Measurements from ENCODE around the gene PWWP2A.
"Not testable (repeated sequence)": the region's sequence is repeated elsewhere in the genome, so short reads cannot be mapped to it uniquely, and the experiment has no call there.

PWWP2A gene

DNA sequence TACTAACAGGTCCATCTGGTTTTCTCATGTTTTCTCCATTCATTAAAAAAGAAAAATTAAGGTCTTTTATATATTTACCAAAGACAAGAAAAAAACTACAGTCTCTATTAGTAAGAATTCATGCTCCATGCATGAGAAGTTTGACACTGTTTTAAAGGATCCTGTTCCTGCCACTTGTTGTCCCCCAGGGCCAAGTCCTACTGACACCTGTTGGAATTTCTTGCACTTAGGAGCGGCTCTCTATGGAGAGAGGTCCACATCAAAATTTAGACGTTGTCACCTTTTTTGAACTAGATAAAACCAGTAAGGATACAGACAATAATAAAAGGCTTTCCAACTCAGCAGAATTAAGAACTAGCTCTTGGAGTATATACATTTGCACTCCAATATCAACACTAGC, 42.3 kb downstream of the PWWP2A start:
- DNase-seq (ENCODE audit: low read depth): no peak

DNA sequence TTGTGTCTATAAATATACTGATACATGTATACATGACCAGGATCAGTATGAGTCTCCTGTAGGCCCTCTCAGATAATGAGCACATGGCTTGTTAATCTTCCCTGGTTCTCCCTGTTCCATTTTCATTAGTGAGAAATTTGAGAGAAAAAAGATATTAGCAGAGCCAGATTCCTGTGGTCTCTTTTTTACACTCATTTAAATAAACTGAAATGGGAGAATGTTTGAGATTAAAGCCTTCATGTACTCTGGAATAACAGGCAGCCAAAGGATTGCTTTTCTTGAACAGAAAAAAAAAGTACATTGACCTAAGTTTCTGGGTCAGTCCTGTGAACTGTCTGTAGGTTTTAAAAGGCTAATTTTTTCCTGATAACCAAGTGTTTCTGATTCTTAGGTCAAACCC, 44.2 kb downstream of the PWWP2A start:
- no peak for DNase-seq (ENCODE audit: low read depth)

DNA sequence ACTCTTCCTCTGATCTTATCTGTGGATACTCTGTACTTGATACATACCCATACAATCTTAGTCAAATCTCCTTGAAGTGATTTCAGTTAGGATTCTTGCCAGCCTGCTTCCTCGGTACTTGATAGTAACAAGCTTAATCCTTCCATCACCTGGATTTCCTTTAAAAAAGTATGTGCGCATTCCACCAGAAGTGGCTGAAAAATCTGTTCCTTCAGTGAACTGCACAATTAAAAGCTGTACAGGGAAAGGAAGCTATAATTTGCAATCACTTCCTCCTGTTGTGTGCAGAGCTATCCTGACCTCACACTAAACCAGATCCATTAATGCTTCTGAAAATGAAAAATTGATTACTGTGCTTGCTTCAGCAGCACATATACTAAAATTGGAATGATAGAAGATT, 47.3 kb downstream of the PWWP2A start:
- no peak for DNase-seq (ENCODE audit: low read depth)

DNA sequence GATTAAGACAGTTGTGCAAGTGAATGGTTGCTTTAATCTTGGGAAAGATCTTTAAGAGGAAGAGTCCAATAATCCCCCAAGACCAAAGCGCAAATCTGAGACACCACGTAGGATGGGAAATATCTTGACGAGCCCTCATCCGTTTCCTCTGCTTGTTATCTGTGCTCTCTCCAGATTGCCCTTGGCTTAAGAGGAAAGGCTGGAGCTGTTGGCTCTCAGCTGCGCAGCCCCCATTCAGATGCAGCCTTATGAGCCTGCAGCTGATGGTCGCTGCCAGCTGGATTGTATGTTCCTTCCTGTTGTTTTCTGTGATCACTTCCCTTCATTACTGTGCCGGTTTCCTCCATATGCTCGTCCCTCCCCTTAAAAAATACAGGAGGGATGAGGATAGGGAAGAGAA, 47.7 kb downstream of the PWWP2A start:
- DNase-seq (ENCODE audit: low read depth): no peak

DNA sequence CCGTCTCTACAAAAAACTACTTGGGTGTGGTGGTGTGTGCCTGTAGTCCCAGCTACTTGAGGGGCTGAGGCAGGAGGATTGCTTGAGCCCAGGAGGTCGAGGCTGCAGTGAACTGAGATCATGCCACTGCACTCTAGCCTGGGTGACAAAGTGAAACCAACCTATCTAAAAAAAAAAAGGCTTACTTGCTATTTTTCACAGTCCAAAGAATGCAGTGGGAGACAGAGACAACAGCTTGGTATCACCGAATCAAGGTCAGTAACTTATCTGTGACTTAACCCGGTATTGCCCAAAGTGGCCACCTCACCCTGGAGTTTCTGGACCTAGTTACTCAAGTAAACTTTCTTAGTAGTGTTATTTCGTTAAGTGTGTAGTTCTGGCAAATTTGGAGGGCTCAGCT, 50.1 kb downstream of the PWWP2A start:
- DNase-seq (ENCODE audit: low read depth): not testable (repeated sequence)

DNA sequence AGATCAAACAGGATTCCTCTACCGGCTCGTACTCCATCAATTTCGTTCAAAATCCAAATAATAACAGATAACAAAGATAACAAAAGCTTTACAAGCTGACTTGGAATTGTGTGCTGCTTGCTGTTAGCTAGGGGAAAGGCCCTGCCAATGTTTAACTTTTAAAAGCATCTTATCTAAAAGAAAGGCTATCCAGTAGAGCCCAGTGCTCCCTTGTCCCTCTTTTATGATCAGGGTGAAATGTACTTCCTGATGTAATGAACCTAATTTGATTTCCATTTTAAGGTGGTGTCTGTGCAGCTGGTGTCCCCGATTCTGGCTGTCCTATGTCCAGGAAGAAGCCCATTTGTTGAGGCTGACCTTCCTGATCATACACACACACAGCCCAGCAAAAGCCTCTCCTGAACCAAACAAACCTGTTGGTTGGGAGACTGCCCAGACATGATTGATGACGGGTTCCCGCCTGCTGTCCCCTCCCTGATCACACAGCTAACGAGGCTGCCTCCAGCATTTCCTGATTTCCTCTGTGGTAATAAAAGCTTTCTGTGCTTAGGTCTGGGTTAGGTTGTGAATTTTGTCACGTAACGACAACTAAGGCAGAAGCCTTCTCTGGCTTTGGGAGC, 54.1 kb downstream of the PWWP2A start:
- DNase-seq (ENCODE audit: low read depth): no peak

DNA sequence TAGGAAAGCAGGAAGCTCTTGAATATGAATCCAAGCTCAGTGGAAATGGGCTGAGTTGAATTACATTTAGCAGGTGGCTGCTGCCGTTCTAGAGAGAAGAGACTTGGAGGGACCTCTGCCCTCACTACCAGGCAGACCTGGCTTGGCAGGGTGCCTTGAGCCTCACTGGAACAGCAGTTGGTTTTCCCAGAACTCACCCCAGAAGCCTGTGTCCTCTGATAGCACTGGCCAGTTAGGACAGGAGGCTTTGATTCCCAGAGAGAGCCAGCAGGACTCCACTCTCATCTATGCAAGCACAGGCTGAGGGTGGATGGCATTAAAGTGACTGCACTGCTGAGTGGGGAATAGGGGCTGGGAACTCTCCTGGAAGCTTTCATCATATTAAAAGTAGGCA, 54.8 kb downstream of the PWWP2A start:
- DNase-seq (ENCODE audit: low read depth): no peak

DNA sequence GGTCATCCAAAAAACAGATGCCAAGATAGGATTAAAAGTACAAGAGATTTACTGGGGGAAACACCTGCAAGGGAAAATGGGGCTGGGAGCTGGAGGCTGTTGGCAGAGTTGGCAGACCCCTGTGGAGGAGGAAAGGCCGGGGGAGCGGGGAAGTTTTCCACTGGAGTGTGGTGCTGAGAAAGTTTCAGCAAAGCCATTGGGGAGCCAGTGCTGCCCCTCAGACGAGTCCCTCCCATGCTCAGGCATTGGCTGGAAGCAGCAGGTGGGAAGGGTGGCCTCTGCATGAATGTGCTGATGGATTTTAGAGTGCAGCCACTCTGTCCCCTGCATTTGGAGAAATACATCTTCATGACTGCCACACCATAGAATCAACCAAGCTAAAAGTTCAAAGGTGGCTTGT, 57.5 kb downstream of the PWWP2A start:
- DNase-seq (ENCODE audit: low read depth): no peak

DNA sequence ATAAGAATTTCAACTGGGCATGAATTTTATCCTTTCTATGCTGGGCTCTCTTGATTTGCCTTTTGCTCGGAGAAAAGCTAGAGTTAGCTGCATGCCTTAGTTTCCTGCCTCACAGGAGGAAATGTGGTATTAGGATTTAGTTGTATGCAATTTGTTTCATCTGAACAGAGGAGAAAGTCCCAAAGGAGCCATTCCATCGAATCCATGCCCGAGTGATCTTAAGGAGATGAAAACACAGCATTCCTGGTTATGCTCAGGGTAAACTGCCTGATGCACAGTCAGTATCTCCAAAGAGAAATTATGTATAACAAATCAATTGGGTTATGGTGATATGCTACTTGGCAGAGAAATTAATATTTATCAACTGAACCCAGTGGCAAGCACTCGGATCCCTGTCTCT, 59.2 kb downstream of the PWWP2A start:
- no peak for DNase-seq (ENCODE audit: low read depth)

DNA sequence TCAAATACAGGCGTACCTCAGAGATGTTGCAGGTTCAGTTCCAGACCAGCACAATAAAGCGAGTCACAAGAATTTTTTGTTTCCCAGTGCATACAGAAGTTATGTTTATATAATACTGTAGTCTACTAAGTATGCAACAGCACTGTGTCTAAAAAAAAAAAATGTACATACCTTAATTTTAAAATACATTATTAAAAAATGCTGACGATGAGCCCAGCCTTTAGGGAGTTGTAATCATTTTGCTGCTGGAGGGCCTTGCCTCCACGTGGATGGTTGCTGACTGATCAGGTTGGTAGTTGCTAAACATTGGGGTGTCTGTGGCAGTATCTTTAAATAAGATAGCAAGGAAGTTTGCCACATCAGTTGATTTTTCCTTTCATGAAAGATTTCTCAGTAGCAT, 62.0 kb downstream of the PWWP2A start:
- DNase-seq (ENCODE audit: low read depth): no peak

DNA sequence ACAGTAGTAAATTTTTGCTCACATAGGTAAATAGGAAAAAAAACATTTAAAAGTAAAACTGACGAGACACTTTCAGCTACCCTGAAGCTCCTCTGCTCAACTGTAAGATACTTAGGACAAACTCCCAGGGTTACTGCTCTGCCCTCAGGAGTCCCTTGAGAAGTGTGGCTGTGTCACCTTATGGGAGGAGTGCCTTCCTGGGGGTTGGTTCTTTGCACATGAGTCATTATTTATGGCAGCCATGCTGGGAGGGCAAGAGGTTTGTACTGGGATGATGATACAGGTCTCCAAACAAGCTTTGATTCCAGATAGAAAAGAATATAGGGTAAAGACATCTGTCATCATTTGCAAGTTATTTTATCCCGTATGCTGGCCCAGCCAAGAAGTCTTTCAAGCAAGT, 64.4 kb downstream of the PWWP2A start:
- DNase-seq (ENCODE audit: low read depth): no peak

DNA sequence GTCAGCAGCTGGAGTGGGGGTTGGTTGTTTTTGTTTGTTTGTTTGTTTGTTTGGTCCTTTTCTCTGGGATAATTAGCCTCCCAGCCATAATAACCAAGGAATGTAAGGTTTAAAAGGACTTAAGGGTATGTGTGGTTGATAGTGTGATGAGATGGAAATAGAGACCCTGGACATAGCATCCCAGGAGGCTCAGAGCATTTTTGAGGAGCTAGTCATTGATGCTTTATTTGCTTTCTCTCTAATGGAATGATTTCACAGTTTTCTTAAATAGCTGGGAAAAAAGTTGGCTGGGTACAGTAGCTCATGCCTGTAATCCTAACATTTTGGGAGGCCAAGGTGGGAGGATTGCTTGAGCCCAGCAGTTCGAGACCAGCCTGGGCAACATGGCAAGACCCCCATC, 65.2 kb downstream of the PWWP2A start:
- no peak for DNase-seq (ENCODE audit: low read depth)

DNA sequence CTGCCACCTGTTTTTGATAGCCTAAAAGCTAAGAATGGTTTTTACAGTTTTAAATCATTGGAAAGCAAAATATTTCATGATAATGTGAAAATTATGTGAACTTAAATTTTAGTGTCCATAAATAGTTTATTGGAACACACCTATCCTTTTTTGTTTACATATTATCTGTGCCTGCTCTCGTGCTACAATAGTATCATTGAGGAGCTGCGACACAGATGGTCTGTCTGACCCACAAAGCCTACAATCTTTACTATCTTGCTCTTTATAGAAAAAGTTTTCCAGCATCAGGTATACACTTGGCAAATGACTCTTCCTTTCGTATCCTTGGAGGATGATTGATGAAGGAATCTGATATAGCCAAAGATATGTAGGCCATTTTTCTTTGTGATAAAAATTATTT, 70.2 kb downstream of the PWWP2A start:
- DNase-seq (ENCODE audit: low read depth): no peak

DNA sequence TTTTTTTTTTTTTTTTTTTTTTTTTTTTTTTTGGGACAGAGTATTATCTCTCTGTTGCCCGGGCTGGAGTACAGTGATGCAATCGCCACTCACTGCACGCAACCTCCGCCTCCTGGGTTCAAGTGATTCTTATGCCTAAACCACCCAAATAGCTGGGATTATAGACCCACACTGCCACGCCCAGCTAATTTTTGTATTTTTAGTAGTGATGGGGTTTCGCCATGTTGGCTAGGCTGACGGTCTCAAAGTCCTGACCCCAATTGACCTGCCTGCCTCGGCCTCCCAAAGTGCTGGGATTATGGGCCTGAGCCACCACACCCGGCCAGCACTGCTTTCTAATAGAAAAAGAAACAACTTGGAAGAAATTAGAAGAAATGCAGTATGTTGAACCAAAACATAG, 71.1 kb downstream of the PWWP2A start:
- DNase-seq (ENCODE audit: low read depth): no peak

DNA sequence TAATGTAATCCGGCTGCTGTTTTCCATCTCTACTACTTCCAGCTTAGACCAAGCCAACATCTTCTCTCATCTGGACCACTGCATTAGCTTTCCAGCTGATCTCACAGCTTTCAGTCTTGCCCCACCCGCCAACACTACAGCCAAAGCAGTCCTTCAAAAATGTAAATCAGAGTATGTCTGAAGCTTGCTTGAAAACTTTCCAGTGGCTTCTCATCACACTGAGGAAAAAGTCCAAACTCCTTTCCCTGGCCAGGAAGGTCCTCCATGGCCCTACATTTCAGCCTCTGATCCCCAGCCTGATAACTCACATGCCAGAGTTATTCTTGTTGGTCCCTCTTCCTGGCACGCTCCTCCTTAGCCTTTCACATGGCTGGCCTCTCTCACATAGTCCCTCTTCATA, 71.8 kb downstream of the PWWP2A start:
- DNase-seq (ENCODE audit: low read depth): no peak

DNA sequence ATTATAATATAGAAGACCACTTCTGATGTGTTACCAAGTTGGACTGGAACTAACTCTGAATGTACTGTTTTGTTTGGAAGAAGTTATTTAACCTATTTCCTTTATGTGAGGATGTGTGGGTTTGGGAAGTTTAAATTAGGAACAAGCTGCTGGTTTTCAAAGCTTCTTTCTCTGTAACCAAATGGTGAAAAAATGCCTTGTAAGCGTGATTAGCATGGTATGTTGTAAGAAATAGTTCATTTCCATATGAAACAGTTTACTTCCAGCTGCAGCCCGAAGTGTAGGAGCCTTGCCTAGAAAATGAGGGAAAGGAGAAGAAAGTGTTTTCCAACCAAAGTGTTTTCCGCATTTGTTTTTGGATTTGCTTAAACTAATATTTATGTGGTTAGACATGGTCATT, 74.3 kb downstream of the PWWP2A start:
- no peak for DNase-seq (ENCODE audit: low read depth)

DNA sequence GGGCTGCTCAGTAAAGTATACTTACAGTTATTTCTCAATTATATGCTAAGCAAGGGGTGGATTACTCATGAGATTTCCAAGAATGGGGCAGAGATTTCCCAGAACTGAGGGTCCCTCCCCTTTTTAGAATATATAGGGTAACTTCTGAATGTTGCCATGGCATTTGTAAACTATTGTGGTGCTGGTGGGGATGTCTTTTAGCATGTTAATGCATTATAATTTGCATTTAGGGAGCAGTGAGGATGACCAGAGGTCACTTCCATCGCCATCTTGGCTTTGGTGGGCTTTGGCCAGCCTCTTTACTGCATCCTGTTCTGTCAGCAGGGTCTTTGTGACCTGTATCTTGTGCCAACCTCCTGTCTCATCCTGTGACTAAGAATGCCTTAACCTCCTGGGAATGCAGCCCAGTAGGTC, 74.9 kb downstream of the PWWP2A start:
- no peak for DNase-seq (ENCODE audit: low read depth)

DNA sequence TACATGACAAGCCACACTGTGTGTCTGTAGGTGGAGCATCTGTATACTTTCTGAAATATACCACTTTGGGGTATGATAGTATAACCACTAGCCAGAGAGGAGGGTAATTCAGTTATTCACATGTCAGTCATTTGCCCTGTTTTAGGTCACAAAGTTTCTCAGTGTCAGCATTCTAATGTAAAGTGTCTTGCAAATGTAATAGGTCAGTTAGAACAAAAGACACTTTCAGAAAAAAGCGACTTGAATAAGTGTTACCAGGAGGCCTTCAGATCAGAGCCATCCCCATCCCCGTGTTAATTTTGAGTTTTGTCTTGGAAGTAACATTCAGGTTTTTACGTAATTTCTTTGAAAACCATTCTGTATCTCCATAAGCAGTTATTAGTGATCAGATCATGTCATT, 76.6 kb downstream of the PWWP2A start:
- DNase-seq (ENCODE audit: low read depth): no peak

All from activated T-cell treated with anti-CD3 and anti-CD28 coated beads for 24 hours (primary cell).